Immature natural killer cell (primary cell): Measurements from ENCODE around the gene NAA35. TPM values are rescaled to one million over a fixed set of nuclear protein-coding genes. Genes with fewer than 3 reads are reported as not detected.
A peak's percentile ranks its signal among the peaks of the same experiment; 100 is the strongest.
"Not testable (repeated sequence)": the region's sequence is repeated elsewhere in the genome, so short reads cannot be mapped to it uniquely, and the experiment has no call there.

Experiments
- DNase-seq, 3 donors: peaks; one replicate each; pipeline ENCODE4 v3.0.0; 2022; ENCODE audit warnings: mixed read lengths in 1 of 3
- H3K27ac Mint-ChIP-seq, 6 donors: one replicate each; pipeline ENCODE4 v1.8.0; 2020; ENCODE audit warnings: mixed read lengths in 6 of 6, mild to moderate bottlenecking in 5 of 6, inconsistent platforms in 4 of 6, moderate library complexity in 3 of 6
- H3K27me3 Mint-ChIP-seq, 3 donors: one replicate each; pipeline ENCODE4 v1.8.0; 2020 to 2021; ENCODE audit warnings: low read depth in 3 of 3, mild to moderate bottlenecking in 3 of 3, mixed read lengths in 3 of 3, moderate library complexity in 3 of 3, inconsistent platforms in 1 of 3
- H3K36me3 Mint-ChIP-seq, 3 donors: one replicate each; pipeline ENCODE4 v1.8.0; 2020; ENCODE audit warnings: mixed read lengths in 3 of 3, inconsistent platforms in 2 of 3, mild to moderate bottlenecking in 2 of 3
- H3K4me1 Mint-ChIP-seq, 2 donors: one replicate each; pipeline ENCODE4 v1.8.0; 2020; ENCODE audit warnings: inconsistent platforms in 2 of 2, mild to moderate bottlenecking in 2 of 2, mixed read lengths in 2 of 2, moderate library complexity in 1 of 2
- H3K4me3 Mint-ChIP-seq, 5 donors: one replicate each; pipeline ENCODE4 v1.8.0; 2020; ENCODE audit warnings: mild to moderate bottlenecking in 5 of 5, mixed read lengths in 5 of 5, inconsistent platforms in 3 of 5, moderate library complexity in 3 of 5
- H3K9me3 Mint-ChIP-seq, 6 donors: one replicate each; pipeline ENCODE4 v1.8.0; 2020; ENCODE audit warnings: mild to moderate bottlenecking in 6 of 6, mixed read lengths in 6 of 6, inconsistent platforms in 4 of 6, moderate library complexity in 3 of 6
- polyA plus RNA-seq, 3 donors: library from polyadenylated mRNA; unstranded; fragments of 300-500 nt; fragmentation: Illumina TruSeq; gene quantifications; one replicate each; pipeline ENCODE4 v1.2.3, GENCODE V29; 2021

The NAA35 gene
- polyA plus RNA-seq, 3 donors from 2014 or later = 9.1 to 15.2 (median 12.8) TPM

GRCh38 chr9:85964949-85965348 is 24.0 kb downstream of the NAA35 start:
- H3K27ac Mint-ChIP-seq = no peak overlapping the region

DNA sequence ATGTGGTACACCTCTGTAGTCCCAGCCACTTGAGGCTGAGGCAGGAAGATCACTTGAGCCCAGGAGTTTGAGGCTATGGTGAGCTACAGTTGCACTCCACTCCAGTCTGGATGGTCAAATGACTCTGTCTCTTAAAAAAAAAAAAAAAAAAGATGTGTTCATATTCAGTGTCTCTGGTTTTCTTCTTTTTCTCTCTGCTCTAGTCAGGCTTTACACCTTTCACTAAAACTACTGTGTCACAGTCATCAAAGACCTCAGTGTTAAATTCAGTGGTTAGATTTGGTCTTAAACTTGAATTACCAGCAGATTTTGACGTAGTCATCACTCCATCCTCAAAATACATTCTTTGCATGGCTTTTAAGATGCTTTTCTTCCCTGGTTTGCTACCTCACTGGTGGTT is 28.8 kb downstream of the NAA35 start:
- peak; percentile 2 to 16 (median 4) for DNase-seq
- H3K9me3 Mint-ChIP-seq = no peaks in the 10 kb centered on the region
- H3K4me3 Mint-ChIP-seq = no peak overlapping the region
- H3K36me3 Mint-ChIP-seq = peaks cover 30 to 39% (median 32%) of the 10 kb centered on the region in 3 donors
- peak overlapping the region in 2 of 6 donors; percentile 0 for H3K27ac Mint-ChIP-seq
- H3K4me1 Mint-ChIP-seq = peaks cover 6 to 12% of the 10 kb centered on the region in 2 donors
- H3K27me3 Mint-ChIP-seq = no peaks in the 10 kb centered on the region

More at GRCh38 chr9:85964949-85965348, 24.0 kb downstream of the NAA35 start:
- peaks cover 22 to 47% (median 23%) of the 10 kb centered on the region in 3 donors for H3K36me3 Mint-ChIP-seq
- no peaks in the 10 kb centered on the region for H3K27me3 Mint-ChIP-seq
- DNase-seq = no peak
- peaks cover 6 to 11% of the 10 kb centered on the region in 2 donors for H3K4me1 Mint-ChIP-seq
- no peaks in the 10 kb centered on the region for H3K9me3 Mint-ChIP-seq
- no peak overlapping the region for H3K4me3 Mint-ChIP-seq

DNA sequence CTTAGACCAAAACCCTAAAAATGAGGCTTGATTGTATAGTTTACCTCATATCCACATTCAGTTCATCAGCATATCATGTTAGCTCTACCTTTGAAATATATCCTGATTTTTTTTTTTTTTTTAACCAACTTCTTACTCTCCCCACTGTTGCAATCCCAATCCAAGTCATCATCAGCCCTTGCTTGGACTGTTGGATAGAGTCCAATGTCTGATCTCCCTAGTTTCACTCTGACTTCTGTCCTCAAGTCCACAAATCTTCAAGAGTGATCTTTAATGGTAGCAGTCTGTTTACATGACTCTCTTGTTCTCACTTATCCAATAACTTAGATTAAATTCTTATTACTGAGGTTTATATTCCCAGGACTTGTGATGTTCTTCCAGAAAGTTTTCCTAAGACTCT is 30.8 kb downstream of the NAA35 start:
- Mint-ChIP-seq H3K27ac (no peak overlapping the region), H3K36me3 (peaks cover 32 to 36% (median 33%) of the 10 kb centered on the region in 3 donors), H3K27me3 (no peaks in the 10 kb centered on the region)

GRCh38 chr9:85973238-85973637 is 32.3 kb downstream of the NAA35 start:
- Mint-ChIP-seq H3K27ac (peak overlapping the region in 2 of 6 donors; percentile 4 to 44), H3K27me3 (no peaks in the 10 kb centered on the region), H3K4me1 (peaks cover 6 to 12% of the 10 kb centered on the region in 2 donors), H3K4me3 (no peak overlapping the region), H3K9me3 (no peaks in the 10 kb centered on the region), H3K36me3 (peaks cover 33 to 46% (median 40%) of the 10 kb centered on the region in 3 donors)
- no peak for DNase-seq

More for the DNA sequence above, 30.8 kb downstream of the NAA35 start:
- no peaks in the 10 kb centered on the region for H3K9me3 Mint-ChIP-seq
- H3K4me1 Mint-ChIP-seq = peaks cover 6 to 12% of the 10 kb centered on the region in 2 donors
- no peak overlapping the region for H3K4me3 Mint-ChIP-seq
- DNase-seq = no peak

GRCh38 chr9:85974055-85974547 is 33.2 kb downstream of the NAA35 start:
- not testable (repeated sequence) for H3K4me1 Mint-ChIP-seq, H3K27ac Mint-ChIP-seq, H3K4me3 Mint-ChIP-seq, H3K9me3 Mint-ChIP-seq, H3K27me3 Mint-ChIP-seq, DNase-seq
- H3K36me3 Mint-ChIP-seq = peaks cover 39 to 45% (median 39%) of the 10 kb centered on the region in 3 donors

DNA sequence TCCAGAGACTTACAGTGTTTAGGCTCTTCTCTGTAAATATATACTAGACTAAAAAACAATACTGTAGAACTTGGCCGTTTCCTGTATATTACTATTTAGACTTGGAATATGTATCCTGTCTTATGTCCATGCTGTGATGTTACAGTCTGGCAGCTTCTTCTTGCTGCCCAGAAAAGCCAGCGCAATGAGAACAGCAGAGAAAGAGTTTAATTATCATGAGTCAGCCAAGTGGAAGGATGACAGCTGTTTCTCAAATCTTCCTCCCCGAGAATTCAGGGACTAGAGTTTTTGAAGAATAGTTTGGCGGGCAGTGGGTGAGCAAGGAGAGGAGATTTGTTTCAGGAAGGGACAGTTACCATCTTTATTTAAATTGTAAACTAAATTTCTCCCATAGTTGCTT is 37.5 kb downstream of the NAA35 start:
- no peak overlapping the region for H3K4me3 Mint-ChIP-seq
- DNase-seq = no peak
- peak overlapping the region in 1 of 6 donors; percentile 28 for H3K27ac Mint-ChIP-seq
- peaks cover 36 to 59% (median 46%) of the 10 kb centered on the region in 3 donors for H3K36me3 Mint-ChIP-seq
- no peaks in the 10 kb centered on the region for H3K27me3 Mint-ChIP-seq
- H3K4me1 Mint-ChIP-seq = no peaks in the 10 kb centered on the region
- H3K9me3 Mint-ChIP-seq = peaks cover 0 to 1% (median 0%) of the 10 kb centered on the region in 6 donors

DNA sequence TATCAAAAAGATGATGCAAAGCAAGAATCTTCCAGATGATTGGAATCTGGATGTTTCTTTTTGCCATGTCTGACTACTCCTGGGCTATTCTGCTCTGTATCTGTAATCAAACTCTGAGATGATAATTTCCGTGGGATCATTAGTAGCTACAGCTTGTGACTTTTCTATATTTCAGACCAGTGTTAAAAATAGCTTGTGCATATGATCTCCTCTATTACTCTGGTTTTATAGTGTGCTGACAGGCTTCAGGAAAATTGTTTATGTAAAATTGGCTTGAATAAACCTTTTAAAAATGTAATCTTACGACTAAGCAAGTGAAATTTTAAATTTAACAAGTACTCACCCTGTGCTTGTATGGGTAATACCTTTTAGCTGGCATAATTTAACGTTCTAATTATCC is 40.4 kb downstream of the NAA35 start:
- Mint-ChIP-seq H3K27me3 (no peaks in the 10 kb centered on the region), H3K9me3 (peaks cover 0 to 1% (median 0%) of the 10 kb centered on the region in 6 donors), H3K4me1 (no peaks in the 10 kb centered on the region), H3K36me3 (peaks cover 57 to 77% (median 68%) of the 10 kb centered on the region in 3 donors), H3K27ac (no peak overlapping the region), H3K4me3 (no peak overlapping the region)
- DNase-seq = no peak

DNA sequence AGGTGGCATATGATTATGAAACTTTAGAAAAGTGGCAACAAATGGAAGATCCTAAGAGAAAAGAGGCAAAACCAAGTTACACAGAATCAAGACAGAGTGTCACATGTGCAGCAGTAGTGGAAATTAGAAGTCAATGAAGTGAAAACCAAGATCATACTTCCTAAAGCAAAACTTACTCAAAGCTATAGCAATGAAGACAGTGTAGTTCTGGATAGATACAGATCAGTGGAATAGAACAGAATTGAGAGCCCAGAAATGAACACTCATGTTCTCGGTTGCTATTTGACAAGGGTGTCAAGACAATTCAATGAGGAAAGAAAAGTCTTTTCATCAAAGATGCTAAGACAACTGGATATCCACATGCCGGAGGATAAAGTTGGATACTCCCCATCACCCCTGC is 43.5 kb downstream of the NAA35 start:
- no peak for DNase-seq
- H3K4me1 Mint-ChIP-seq = no peaks in the 10 kb centered on the region
- peaks cover 0 to 1% (median 0%) of the 10 kb centered on the region in 3 donors for H3K27me3 Mint-ChIP-seq
- H3K27ac Mint-ChIP-seq = no peak overlapping the region
- H3K4me3 Mint-ChIP-seq = no peak overlapping the region
- H3K9me3 Mint-ChIP-seq = peaks cover 0 to 1% (median 0%) of the 10 kb centered on the region in 6 donors
- H3K36me3 Mint-ChIP-seq = peaks cover 42 to 72% (median 59%) of the 10 kb centered on the region in 3 donors

DNA sequence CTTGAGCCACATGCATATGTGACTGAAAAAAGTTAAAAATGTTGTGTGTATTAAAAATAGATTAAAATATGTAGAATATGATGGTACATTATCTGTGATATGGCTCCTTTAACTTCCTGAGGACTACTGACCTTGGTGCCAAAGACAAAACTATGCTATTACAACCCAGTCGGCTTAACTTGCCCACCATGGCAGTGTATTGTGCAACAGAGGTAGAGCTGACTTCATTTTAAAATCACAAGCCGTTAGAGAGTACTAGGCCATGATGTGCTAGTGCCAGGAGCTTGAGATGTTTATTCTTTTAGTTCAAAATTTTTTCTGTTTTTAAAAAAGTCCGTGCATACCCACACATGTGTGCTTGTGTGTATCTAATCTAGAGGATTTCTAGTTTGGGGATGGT is 46.3 kb downstream of the NAA35 start:
- no peaks in the 10 kb centered on the region for H3K4me1 Mint-ChIP-seq
- peaks cover 0 to 1% (median 0%) of the 10 kb centered on the region in 6 donors for H3K9me3 Mint-ChIP-seq
- no peak for DNase-seq
- no peak overlapping the region for H3K4me3 Mint-ChIP-seq
- H3K27ac Mint-ChIP-seq = no peak overlapping the region
- peaks cover 36 to 54% (median 54%) of the 10 kb centered on the region in 3 donors for H3K36me3 Mint-ChIP-seq
- peaks cover 0 to 1% (median 0%) of the 10 kb centered on the region in 3 donors for H3K27me3 Mint-ChIP-seq

DNA sequence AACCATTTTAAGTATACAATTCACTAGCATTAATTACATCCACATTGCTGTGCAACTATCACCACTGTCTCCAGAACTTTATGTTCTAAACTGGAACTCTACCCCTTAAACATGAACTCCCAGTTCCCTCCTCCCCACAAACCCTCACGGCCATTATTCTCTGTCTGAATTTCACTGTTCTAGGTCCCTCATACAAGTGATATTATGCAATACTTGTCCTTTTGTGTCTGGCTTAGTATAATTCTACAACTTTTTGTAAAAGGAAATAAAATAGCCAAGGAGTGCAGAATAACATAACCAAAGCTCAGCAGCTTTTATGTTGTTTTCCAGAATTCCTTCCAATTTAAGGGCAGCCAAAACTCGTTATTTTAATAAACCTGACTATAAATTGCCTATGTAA is 53.2 kb downstream of the NAA35 start:
- Mint-ChIP-seq H3K27me3 (peaks cover 0 to 3% (median 0%) of the 10 kb centered on the region in 3 donors), H3K36me3 (peaks cover 15 to 29% (median 20%) of the 10 kb centered on the region in 3 donors), H3K4me1 (no peaks in the 10 kb centered on the region), H3K9me3 (no peaks in the 10 kb centered on the region), H3K27ac (no peak overlapping the region), H3K4me3 (no peak overlapping the region)
- no peak for DNase-seq

DNA sequence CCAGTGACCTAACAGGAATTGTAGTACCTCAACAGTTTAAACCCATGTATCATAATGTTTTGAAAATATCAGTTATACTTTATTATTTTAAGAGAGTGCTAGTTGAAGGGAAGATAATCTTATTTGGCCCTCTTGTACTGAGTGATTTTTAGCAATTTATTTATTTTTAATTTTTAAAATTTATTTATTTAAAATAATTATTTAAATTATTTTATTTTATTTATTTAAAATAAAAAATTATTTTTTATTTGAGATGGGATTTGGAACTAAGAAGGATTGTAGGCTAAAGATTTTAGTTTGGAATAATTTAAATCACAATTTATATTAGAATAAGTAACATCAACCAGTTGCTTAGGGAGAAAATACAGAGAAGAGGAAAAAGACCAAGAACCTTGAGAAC is 54.2 kb downstream of the NAA35 start:
- H3K36me3 Mint-ChIP-seq = peaks cover 15 to 30% (median 22%) of the 10 kb centered on the region in 3 donors
- no peak overlapping the region for H3K27ac Mint-ChIP-seq
- H3K9me3 Mint-ChIP-seq = no peaks in the 10 kb centered on the region
- H3K27me3 Mint-ChIP-seq = peaks cover 0 to 3% (median 0%) of the 10 kb centered on the region in 3 donors
- no peaks in the 10 kb centered on the region for H3K4me1 Mint-ChIP-seq
- H3K4me3 Mint-ChIP-seq = no peak overlapping the region
- no peak for DNase-seq

GRCh38 chr9:85995599-85995998 is 54.7 kb downstream of the NAA35 start:
- Mint-ChIP-seq H3K36me3 (peaks cover 17 to 34% (median 26%) of the 10 kb centered on the region in 3 donors), H3K4me1 (no peaks in the 10 kb centered on the region), H3K27me3 (peaks cover 0 to 3% (median 0%) of the 10 kb centered on the region in 3 donors), H3K4me3 (no peak overlapping the region), H3K27ac (peak overlapping the region in 1 of 6 donors; percentile 2), H3K9me3 (no peaks in the 10 kb centered on the region)
- no peak for DNase-seq

DNA sequence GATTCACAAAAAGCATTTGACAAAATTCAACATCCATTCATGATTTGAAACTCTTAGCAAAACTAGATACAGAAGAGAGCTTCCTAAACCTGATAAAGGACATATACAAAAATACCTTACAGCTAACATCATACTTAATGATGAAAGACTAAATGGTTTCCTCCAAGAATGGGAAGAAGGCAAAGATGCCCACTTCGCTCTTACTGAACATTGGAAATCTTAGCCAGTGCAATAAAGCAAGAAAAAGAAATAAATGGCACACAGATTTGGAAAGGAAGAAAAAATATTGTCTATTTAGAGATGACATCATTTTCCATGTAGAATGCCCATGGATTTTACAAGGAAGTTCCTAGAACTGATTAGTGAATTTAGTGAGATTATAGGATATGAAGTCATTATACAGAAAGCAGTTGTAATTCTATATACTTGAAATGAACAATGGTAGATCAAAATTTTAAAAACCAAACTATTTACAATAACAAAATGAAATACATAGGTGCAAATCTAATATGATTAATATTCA is 64.4 kb downstream of the NAA35 start:
- H3K9me3 Mint-ChIP-seq = peaks cover 0 to 7% (median 0%) of the 10 kb centered on the region in 6 donors
- peaks cover 46 to 74% (median 48%) of the 10 kb centered on the region in 3 donors for H3K36me3 Mint-ChIP-seq
- H3K4me1 Mint-ChIP-seq = no peaks in the 10 kb centered on the region
- H3K27me3 Mint-ChIP-seq = no peaks in the 10 kb centered on the region
- no peak overlapping the region for H3K4me3 Mint-ChIP-seq
- peak overlapping the region in 1 of 6 donors; percentile 5 for H3K27ac Mint-ChIP-seq
- no peak for DNase-seq

DNA sequence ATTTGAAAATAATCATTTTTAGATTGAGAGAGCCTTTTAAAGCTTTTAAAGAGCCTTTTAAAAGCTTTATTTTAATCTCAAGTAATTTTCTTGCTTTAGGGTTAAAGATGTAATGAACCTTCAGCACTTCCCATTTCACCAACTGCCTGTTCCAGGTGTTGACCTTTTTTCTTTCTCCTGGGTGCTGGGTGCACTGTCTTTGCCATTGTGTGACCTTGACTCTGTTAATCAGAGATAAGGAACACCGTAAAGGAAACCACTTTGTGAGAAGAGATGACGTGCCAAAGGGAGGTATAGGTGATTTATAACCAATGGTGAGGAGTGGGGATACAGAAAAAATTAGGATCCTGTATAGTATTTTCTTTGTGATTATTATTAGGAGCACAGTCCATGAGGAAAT is 68.2 kb downstream of the NAA35 start:
- Mint-ChIP-seq H3K27me3 (no peaks in the 10 kb centered on the region), H3K27ac (peak overlapping the region in 1 of 6 donors; percentile 2), H3K4me3 (no peak overlapping the region), H3K36me3 (peaks cover 37 to 56% (median 45%) of the 10 kb centered on the region in 3 donors), H3K4me1 (no peaks in the 10 kb centered on the region), H3K9me3 (peaks cover 0 to 7% (median 0%) of the 10 kb centered on the region in 6 donors)
- DNase-seq = no peak
